ENCODE results near the gene DENND1A. TPM values are rescaled to one million over a fixed set of nuclear protein-coding genes. Genes with fewer than 3 reads are reported as not detected.

Gene DENND1A
- total RNA-seq, 1 experiment from 2014 or later = 29.7 TPM

- intact Hi-C loops (cut with micrococcal nuclease) = no loop called here
- no TSS peak for BruUV-seq (replicated peaks)
- Histone ChIP-seq H3F3A (ENCODE audit: low read length, unreplicated experiment) (no peaks in the 10 kb centered on the region), H3K9me3 (ENCODE audit: low read length) (no peaks in the 10 kb centered on the region), H3K4me3 (ENCODE audit: low read length) (no peak overlapping the region), H4K20me1 (ENCODE audit: low read length) (no peaks in the 10 kb centered on the region), H3K4me1 (ENCODE audit: insufficient read depth, low read length) (no peaks in the 10 kb centered on the region), H3K27me3 (ENCODE audit: low read length) (no peaks in the 10 kb centered on the region), H3K4me2 (ENCODE audit: low read length) (no peak overlapping the region), H3K27ac (ENCODE audit: low read length) (no peak overlapping the region), H3K9me2 (replicated peaks; ENCODE audit: low read length) (no peaks in the 10 kb centered on the region), H3K79me2 (ENCODE audit: low read length) (no peaks in the 10 kb centered on the region), H3K9ac (ENCODE audit: low read length) (no peak overlapping the region), H3K36me3 (ENCODE audit: low read depth, low read length) (no peaks in the 10 kb centered on the region), H2AFZ (ENCODE audit: low read length) (no peak overlapping the region)
- TF ChIP-seq EZH2phosphoT487 (IDR thresholded peaks at IDR 0.05; ENCODE audit: borderline replicate concordance, low read length) = no peak
- POLR2A ChIA-PET (ENCODE audit: unreplicated experiment) = no interaction called here
- no peak for ATAC-seq
- CTCF ChIA-PET = no interaction called here
- DNase-seq = no peak
Measured at GRCh38 chr9:123440256-123440655, 489.7 kb downstream of the DENND1A start.

GRCh38 chr9:123438821-123439220 lies 491.1 kb downstream of the DENND1A start:
- no peaks in the 10 kb centered on the region for H3F3A ChIP-seq (ENCODE audit: low read length, unreplicated experiment)
- H3K9ac ChIP-seq (ENCODE audit: low read length) = no peak overlapping the region
- no TSS peak for BruUV-seq (replicated peaks)
- ChIA-PET CTCF (no interaction called here), POLR2A (ENCODE audit: unreplicated experiment) (no interaction called here)
- no peaks in the 10 kb centered on the region for H3K9me2 ChIP-seq (replicated peaks; ENCODE audit: low read length)
- H2AFZ ChIP-seq (ENCODE audit: low read length) = no peak overlapping the region
- intact Hi-C loops (cut with micrococcal nuclease) = no loop called here
- no peaks in the 10 kb centered on the region for H3K27me3 ChIP-seq (ENCODE audit: low read length)
- H3K36me3 ChIP-seq (ENCODE audit: low read depth, low read length) = no peaks in the 10 kb centered on the region
- ATAC-seq (no peak), DNase-seq (no peak)
- TF ChIP-seq CTCF (conservative IDR thresholded peaks at IDR 0.05; ENCODE audit: low read depth, low read length) = no peak
- TF ChIP-seq EZH2phosphoT487 (IDR thresholded peaks at IDR 0.05; ENCODE audit: borderline replicate concordance, low read length) = no peak
- TF ChIP-seq EZH2 (IDR thresholded peaks at IDR 0.05; ENCODE audit: low read length, unreplicated experiment) = no peak
- no peak overlapping the region for H3K4me2 ChIP-seq (ENCODE audit: low read length)
- no peaks in the 10 kb centered on the region for H3K79me2 ChIP-seq (ENCODE audit: low read length)
- H4K20me1 ChIP-seq (ENCODE audit: low read length) = no peaks in the 10 kb centered on the region
- H3K27ac ChIP-seq (ENCODE audit: low read length) = no peak overlapping the region
- H3K4me1 ChIP-seq (ENCODE audit: insufficient read depth, low read length) = no peaks in the 10 kb centered on the region
- H3K9me3 ChIP-seq (ENCODE audit: low read length) = no peaks in the 10 kb centered on the region
- no peak overlapping the region for H3K4me3 ChIP-seq (ENCODE audit: low read length)

- no peaks in the 10 kb centered on the region for H3K79me2 ChIP-seq (ENCODE audit: low read length)
- no peak overlapping the region for H3K27ac ChIP-seq (ENCODE audit: low read length)
Measured at GRCh38 chr9:123438321-123438720, 491.6 kb downstream of the DENND1A start.

More at GRCh38 chr9:123438321-123438720, 491.6 kb downstream of the DENND1A start:
- no peak overlapping the region for H3K9ac ChIP-seq (ENCODE audit: low read length)
- no peaks in the 10 kb centered on the region for H4K20me1 ChIP-seq (ENCODE audit: low read length)
- no peak overlapping the region for H3K4me3 ChIP-seq (ENCODE audit: low read length)
- no peak for DNase-seq
- H2AFZ ChIP-seq (ENCODE audit: low read length) = no peak overlapping the region
- intact Hi-C loops (cut with micrococcal nuclease) = no loop called here
- no peak overlapping the region for H3K4me2 ChIP-seq (ENCODE audit: low read length)
- H3K9me2 ChIP-seq (replicated peaks; ENCODE audit: low read length) = no peaks in the 10 kb centered on the region
- H3K4me1 ChIP-seq (ENCODE audit: insufficient read depth, low read length) = no peaks in the 10 kb centered on the region
- TF ChIP-seq EZH2phosphoT487 (IDR thresholded peaks at IDR 0.05; ENCODE audit: borderline replicate concordance, low read length) = no peak
- no peak for TF ChIP-seq CTCF (conservative IDR thresholded peaks at IDR 0.05; ENCODE audit: low read depth, low read length)
- no peak for TF ChIP-seq EZH2 (IDR thresholded peaks at IDR 0.05; ENCODE audit: low read length, unreplicated experiment)
- H3K27me3 ChIP-seq (ENCODE audit: low read length) = no peaks in the 10 kb centered on the region
- no peak for ATAC-seq
- H3F3A ChIP-seq (ENCODE audit: low read length, unreplicated experiment) = no peaks in the 10 kb centered on the region
- no peaks in the 10 kb centered on the region for H3K9me3 ChIP-seq (ENCODE audit: low read length)
- no peaks in the 10 kb centered on the region for H3K36me3 ChIP-seq (ENCODE audit: low read depth, low read length)
- CTCF ChIA-PET = no interaction called here
- POLR2A ChIA-PET (ENCODE audit: unreplicated experiment) = no interaction called here
- BruUV-seq (replicated peaks) = no TSS peak

Data from PC-3 (cell line).